GM18517 (cell line): ENCODE results near the gene C14orf132.

Experiments
- ATAC-seq: cut with Tn5 transposase; IDR thresholded peaks from one replicate; pipeline ENCODE4 v1.9.1; 2021; ENCODE audit warnings: mild to moderate bottlenecking, moderate library complexity; ENCODE audit not compliant: unreplicated experiment

The C14orf132 gene

GRCh38 chr14:96114002-96114401 is 74.8 kb downstream of the C14orf132 start:
- no peak for ATAC-seq

GRCh38 chr14:96117101-96117897 is 78.1 kb downstream of the C14orf132 start:
- no peak for ATAC-seq

GRCh38 chr14:96117960-96118359 is 78.8 kb downstream of the C14orf132 start:
- ATAC-seq, result no peak

GRCh38 chr14:96118391-96118790 is 79.2 kb downstream of the C14orf132 start:
- no peak for ATAC-seq

GRCh38 chr14:96119947-96120346 is 80.8 kb downstream of the C14orf132 start:
- ATAC-seq, result no peak

GRCh38 chr14:96120392-96120791 is 81.2 kb downstream of the C14orf132 start:
- ATAC-seq, result no peak

- no peak for ATAC-seq
Measured at GRCh38 chr14:96120941-96121340, 81.8 kb downstream of the C14orf132 start.

GRCh38 chr14:96121660-96122395 is 82.7 kb downstream of the C14orf132 start:
- ATAC-seq, result no peak

- no peak for ATAC-seq
Measured at GRCh38 chr14:96122496-96122895, 83.3 kb downstream of the C14orf132 start.

GRCh38 chr14:96125536-96125935 is 86.4 kb downstream of the C14orf132 start:
- ATAC-seq, result no peak

- ATAC-seq, result no peak
Measured at GRCh38 chr14:96126339-96126782, 87.2 kb downstream of the C14orf132 start.

GRCh38 chr14:96126783-96127271 is 87.7 kb downstream of the C14orf132 start:
- no peak for ATAC-seq

- ATAC-seq, result no peak
Measured at GRCh38 chr14:96129128-96129736, 90.1 kb downstream of the C14orf132 start.

GRCh38 chr14:96130391-96130790 is 91.2 kb downstream of the C14orf132 start:
- ATAC-seq, result no peak

GRCh38 chr14:96130854-96131253 is 91.7 kb downstream of the C14orf132 start:
- no peak for ATAC-seq

- ATAC-seq, result no peak
Measured at GRCh38 chr14:96131836-96132235, 92.7 kb downstream of the C14orf132 start.

- ATAC-seq, result no peak
Measured at GRCh38 chr14:96134508-96134907, 95.3 kb downstream of the C14orf132 start.

- no peak for ATAC-seq
Measured at GRCh38 chr14:96135285-96135684, 96.1 kb downstream of the C14orf132 start.

GRCh38 chr14:96136371-96137005 is 97.3 kb downstream of the C14orf132 start:
- ATAC-seq, result no peak

- no peak for ATAC-seq
Measured at GRCh38 chr14:96138241-96138640, 99.1 kb downstream of the C14orf132 start.

- ATAC-seq, result no peak
Measured at GRCh38 chr14:96139169-96139568, 100.0 kb downstream of the C14orf132 start.
